Astrocyte (in vitro differentiated cells and primary cell): ENCODE results near the gene PTPRN2.

ENCODE experiments used
- CTCF ChIP-seq: IDR thresholded peaks from 2 replicates; pipeline ENCODE4 v1.5.1; 2011; ENCODE audit warnings: low read depth, mild to moderate bottlenecking, inconsistent platforms, low read length, moderate library complexity; ENCODE audit not compliant: insufficient read depth
- EZH2 ChIP-seq: IDR thresholded peaks from 2 replicates; pipeline ENCODE4 v1.6.1; 2012; ENCODE audit warnings: mild to moderate bottlenecking, low read length, inconsistent platforms; ENCODE audit not compliant: insufficient read depth

GRCh38 chr7:157815706-157816022 lies 772.0 kb downstream of the PTPRN2 start:
- no peak for TF ChIP-seq CTCF
- TF ChIP-seq EZH2: no peak
